Gastroesophageal sphincter (tissue), 4 donors: Measurements from ENCODE around the gene REEP6. TPM values are rescaled to one million over a fixed set of nuclear protein-coding genes. Genes with fewer than 3 reads are reported as not detected.
"Not testable (repeated sequence)": the region's sequence is repeated elsewhere in the genome, so short reads cannot be mapped to it uniquely, and the experiment has no call there.

Source experiments
- ATAC-seq: fragments of 150-250 bp; one replicate; pipeline ENCODE4 v1.9.1; 2016; ENCODE audit warnings: mild to moderate bottlenecking, moderate library complexity
- H3K27ac ChIP-seq, 4 donors: fragments of 200-600 bp; sonication (generic) in 3 of 4; 1 replicate in 3 of 4; 2 replicates in 1 of 4; pipeline ENCODE4 v1.5.1; 2016 to 2019
- H3K27me3 ChIP-seq: fragments of 200-600 bp; sonication (generic); one replicate; pipeline ENCODE4 v1.5.1; 2019
- H3K36me3 ChIP-seq, 2 donors: fragments of 200-600 bp; sonication (generic); one replicate each; pipeline ENCODE4 v1.5.1; 2019; ENCODE audit warnings: control low read depth in 1 of 2
- H3K4me1 ChIP-seq, 3 donors: fragments of 200-600 bp; sonication (generic); 1 replicate in 2 of 3; 2 replicates in 1 of 3; pipeline ENCODE4 v1.5.1; 2016 to 2019; ENCODE audit warnings: control low read depth in 2 of 3
- H3K4me3 ChIP-seq, 2 donors: fragments of 200-600 bp; sonication (generic); one replicate each; pipeline ENCODE4 v1.5.1; 2019; ENCODE audit warnings: mild to moderate bottlenecking in 1 of 2, moderate library complexity in 1 of 2
- H3K9me3 ChIP-seq, 3 donors: fragments of 200-600 bp; sonication (generic); one replicate each; pipeline ENCODE4 v1.5.1; 2017 to 2019; ENCODE audit warnings: control low read depth in 2 of 3
- EP300 ChIP-seq: sonication (generic); formaldehyde crosslinking; IDR thresholded peaks from one replicate; pipeline ENCODE4 v1.6.1; 2017; ENCODE audit warnings: antibody characterized with exemption, mild to moderate bottlenecking
- POLR2A ChIP-seq, 2 donors: fragments of 450-650 bp; IDR thresholded peaks; one replicate each; pipeline ENCODE4 v1.6.1; 2017; ENCODE audit warnings: antibody characterized with exemption in 2 of 2, mild to moderate bottlenecking in 2 of 2, moderate library complexity in 1 of 2
- POLR2AphosphoS5 ChIP-seq: sonication (generic); formaldehyde crosslinking; IDR thresholded peaks from one replicate; pipeline ENCODE4 v1.6.1; 2017; ENCODE audit warnings: antibody characterized with exemption
- WGBS, 2 donors: methylation state at CpG; one replicate each; pipeline ENCODE4 v1.1.5; 2018; ENCODE audit warnings: low coverage in 1 of 2; 5-methylcytosine and 5-hydroxymethylcytosine counted together
- total RNA-seq, 4 donors: library from RNA; depleted of rRNA; stranded (reverse); fragments of >200 nt; gene quantifications; one replicate each; pipeline ENCODE4 v1.1.0, GENCODE V29; 2016
- TF ChIP-seq, protein P1 (sequence below), 4 experiments: fragments of 200-600 bp in 2 of 4; fragments of 450-650 bp in 2 of 4; sonication (generic) in 1 of 4; IDR thresholded peaks; one replicate each; pipeline ENCODE4 v1.5.1; 2017 to 2019; ENCODE audit warnings: antibody characterized with exemption in 4 of 4, mild to moderate bottlenecking in 2 of 4, moderate library complexity in 2 of 4

Gene REEP6
- total RNA-seq, 4 donors from 2014 or later = 0.32 to 0.96 (median 0.40) TPM; not detected in 1

DNA sequence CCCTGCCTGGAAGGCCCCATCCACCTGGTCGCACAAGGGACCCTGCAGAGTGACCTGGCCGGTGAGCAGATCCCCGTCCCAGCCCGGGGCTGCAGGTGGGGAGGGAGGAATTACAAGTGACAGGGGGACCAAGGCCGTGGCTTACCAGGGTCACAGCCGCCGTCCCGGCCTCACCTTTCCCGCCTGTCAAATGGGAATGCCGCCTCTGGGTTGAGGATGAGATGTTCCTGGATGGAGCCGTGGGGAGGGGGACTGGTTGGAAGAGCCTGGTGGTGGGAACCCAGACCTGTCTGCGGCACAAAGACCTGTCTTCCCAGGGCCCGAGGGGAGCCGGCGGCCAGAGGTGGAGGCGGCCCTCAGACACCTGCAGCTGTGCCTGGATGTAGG, 38.4 kb downstream of the REEP6 start:
- Histone ChIP-seq H3K27ac (no peak overlapping the region), H3K4me3 (no peak overlapping the region), H3K4me1 (peaks cover 0 to 1% (median 0%) of the 10 kb centered on the region in 3 donors), H3K36me3 (no peaks in the 10 kb centered on the region), H3K27me3 (peaks cover 98% of the 10 kb centered on the region), H3K9me3 (no peaks in the 10 kb centered on the region)
- WGBS, 2 donors = 100% methylated on average over 1 of the region's 16 CpGs; no CpG with 5 or more reads in 1 of the 2 donors
- TF ChIP-seq EP300 (no peak), POLR2AphosphoS5 (no peak), POLR2A (IDR thresholded peaks at IDR 0.05) (no peak)
- TF ChIP-seq, protein P1, sequence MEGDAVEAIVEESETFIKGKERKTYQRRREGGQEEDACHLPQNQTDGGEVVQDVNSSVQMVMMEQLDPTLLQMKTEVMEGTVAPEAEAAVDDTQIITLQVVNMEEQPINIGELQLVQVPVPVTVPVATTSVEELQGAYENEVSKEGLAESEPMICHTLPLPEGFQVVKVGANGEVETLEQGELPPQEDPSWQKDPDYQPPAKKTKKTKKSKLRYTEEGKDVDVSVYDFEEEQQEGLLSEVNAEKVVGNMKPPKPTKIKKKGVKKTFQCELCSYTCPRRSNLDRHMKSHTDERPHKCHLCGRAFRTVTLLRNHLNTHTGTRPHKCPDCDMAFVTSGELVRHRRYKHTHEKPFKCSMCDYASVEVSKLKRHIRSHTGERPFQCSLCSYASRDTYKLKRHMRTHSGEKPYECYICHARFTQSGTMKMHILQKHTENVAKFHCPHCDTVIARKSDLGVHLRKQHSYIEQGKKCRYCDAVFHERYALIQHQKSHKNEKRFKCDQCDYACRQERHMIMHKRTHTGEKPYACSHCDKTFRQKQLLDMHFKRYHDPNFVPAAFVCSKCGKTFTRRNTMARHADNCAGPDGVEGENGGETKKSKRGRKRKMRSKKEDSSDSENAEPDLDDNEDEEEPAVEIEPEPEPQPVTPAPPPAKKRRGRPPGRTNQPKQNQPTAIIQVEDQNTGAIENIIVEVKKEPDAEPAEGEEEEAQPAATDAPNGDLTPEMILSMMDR (IDR thresholded peaks at IDR 0.05) = no peak
- ATAC-seq = no peak

DNA sequence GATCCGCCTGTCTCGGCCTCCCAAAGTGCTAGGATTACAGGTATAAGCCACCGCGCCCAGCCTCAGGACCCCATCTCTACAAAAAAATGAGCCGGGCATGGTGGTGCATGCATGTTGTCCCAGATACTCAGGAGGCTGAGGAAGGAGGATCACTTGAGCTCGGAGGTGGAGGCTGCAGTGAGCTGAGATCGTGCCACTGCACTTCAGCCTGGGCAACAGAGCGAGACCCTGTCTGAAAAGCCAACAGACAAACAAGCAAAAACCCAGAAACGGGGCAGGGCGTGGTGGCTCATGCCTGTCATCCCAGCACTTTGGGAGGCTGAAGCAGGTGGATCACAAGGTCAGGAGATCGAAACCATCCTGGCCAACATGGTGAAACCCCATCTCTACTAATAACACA, 39.9 kb downstream of the REEP6 start:
- not testable (repeated sequence) for H3K4me3 ChIP-seq, ATAC-seq, H3K9me3 ChIP-seq, H3K4me1 ChIP-seq, H3K27ac ChIP-seq, H3K36me3 ChIP-seq
- 77 to 86% methylated on average over 1 to 6 of the region's 11 CpGs for WGBS, 2 donors
- H3K27me3 ChIP-seq = peaks cover 92% of the 10 kb centered on the region

DNA sequence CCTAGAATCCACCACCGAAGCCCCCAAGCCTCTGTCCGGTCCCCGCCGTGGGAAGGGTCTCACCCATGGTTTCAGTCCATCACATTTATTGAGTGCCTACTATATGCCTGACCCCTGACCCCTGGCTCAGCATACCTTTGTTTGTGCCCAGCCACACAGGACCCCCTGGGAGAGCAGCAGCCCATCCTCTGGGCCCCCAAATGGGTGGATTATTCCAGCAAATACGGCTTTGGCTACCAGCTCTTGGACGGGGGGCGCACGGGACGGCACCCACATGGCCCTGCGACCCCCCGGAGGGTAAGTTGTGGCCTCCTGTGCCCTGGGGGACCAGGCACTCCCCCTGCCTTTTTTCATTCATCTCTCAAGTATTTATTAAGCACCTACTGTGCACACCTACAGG, 40.6 kb downstream of the REEP6 start:
- Histone ChIP-seq H3K27me3 (peaks cover 85% of the 10 kb centered on the region), H3K9me3 (no peaks in the 10 kb centered on the region), H3K4me3 (no peak overlapping the region), H3K4me1 (no peaks in the 10 kb centered on the region), H3K27ac (no peak overlapping the region), H3K36me3 (no peaks in the 10 kb centered on the region)
- no peak for TF ChIP-seq POLR2AphosphoS5
- WGBS, 2 donors = 79 to 82% methylated on average over 4 to 6 of the region's 11 CpGs
- ATAC-seq = no peak

DNA sequence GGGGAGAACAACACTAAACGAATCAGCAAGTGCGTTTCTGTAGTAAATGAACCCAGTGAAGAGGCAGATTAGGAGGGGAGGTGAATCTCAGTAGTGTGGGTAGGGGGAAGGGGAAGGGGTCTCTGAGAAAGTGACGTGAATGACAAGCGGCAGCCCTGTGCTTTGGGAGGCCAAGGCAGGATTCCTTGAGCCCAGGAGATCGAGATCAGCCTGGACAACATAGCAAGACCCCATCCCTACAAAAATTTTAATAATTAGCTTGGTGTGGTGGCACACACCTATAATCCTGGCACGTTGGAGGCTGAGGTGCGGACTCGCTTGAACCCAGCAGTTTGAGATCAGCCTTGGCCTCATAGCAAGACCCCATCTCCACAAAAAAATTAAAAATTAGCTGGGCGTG, 41.0 kb downstream of the REEP6 start:
- no peak overlapping the region for H3K27ac ChIP-seq
- no peaks in the 10 kb centered on the region for H3K9me3 ChIP-seq
- ATAC-seq = no peak
- H3K36me3 ChIP-seq = no peaks in the 10 kb centered on the region
- WGBS, 2 donors = 83 to 84% methylated on average over 5 to 7 of the region's 9 CpGs
- peaks cover 81% of the 10 kb centered on the region for H3K27me3 ChIP-seq
- no peak overlapping the region for H3K4me3 ChIP-seq
- no peaks in the 10 kb centered on the region for H3K4me1 ChIP-seq
- no peak for TF ChIP-seq POLR2AphosphoS5
- no peak for TF ChIP-seq EP300
- TF ChIP-seq, protein P1 (IDR thresholded peaks at IDR 0.05) = no peak
- TF ChIP-seq POLR2A (IDR thresholded peaks at IDR 0.05) = no peak

DNA sequence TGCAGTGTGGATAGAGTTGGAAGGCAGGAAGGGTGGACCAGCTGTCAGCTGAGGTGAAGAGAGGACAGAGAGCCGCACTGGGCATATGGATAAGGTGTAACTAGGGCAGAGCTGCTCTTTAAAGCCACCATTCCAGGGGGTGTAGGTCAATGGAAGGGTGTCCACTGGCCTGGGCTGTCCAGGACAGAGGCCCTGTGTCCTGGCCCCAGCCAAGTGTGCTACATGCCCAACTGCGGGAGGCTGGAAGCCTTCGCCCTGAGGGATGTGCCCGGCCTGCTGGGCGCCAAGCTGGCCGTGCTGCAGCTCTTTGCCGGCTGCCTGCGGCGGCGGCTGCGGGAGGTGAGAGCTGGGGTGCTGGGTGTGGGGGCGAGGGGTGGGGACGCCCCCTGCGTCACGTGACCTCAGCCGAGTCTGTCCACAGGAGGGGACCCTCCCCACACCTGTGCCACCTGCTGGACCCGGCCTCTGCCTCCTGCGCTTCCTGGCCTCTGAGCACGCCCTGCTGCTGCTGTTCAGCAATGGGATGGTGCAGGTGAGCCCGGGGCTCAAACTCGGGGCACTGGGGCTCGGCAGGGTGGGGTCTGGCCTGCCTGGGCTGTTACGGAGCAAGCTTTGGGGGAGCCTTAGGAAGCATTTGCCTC, 42.6 kb downstream of the REEP6 start:
- no CpG with 5 or more reads among the region's 23 CpGs for WGBS, 2 donors
- no peak for TF ChIP-seq EP300
- TF ChIP-seq POLR2A (IDR thresholded peaks at IDR 0.05) = no peak
- TF ChIP-seq, protein P1 (IDR thresholded peaks at IDR 0.05) = no peak
- no peak for TF ChIP-seq POLR2AphosphoS5
- Histone ChIP-seq H3K36me3 (no peaks in the 10 kb centered on the region), H3K4me3 (no peak overlapping the region), H3K27ac (no peak overlapping the region), H3K4me1 (peaks cover 0 to 4% (median 0%) of the 10 kb centered on the region in 3 donors), H3K27me3 (peaks cover 79% of the 10 kb centered on the region), H3K9me3 (no peaks in the 10 kb centered on the region)
- ATAC-seq = no peak

DNA sequence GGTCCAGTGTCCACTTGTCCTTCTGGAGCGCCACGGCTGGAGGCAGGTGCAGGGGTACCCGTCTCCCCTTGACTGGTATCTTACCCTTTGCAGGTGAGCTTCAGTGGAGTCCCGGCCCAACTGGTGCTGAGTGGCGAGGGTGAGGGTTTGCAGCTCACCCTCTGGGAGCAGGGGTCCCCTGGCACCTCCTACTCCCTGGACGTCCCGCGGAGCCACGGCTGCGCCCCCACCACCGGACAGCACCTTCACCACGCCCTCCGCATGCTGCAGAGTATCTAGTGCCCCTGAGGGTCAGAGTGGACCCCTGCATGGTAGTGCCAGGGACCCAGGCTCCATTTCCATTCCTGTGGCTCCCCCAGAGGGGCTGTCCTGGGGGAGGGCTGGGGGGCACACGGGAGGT, 44.0 kb downstream of the REEP6 start:
- TF ChIP-seq, protein P1 (IDR thresholded peaks at IDR 0.05) = no peak
- no peak for TF ChIP-seq POLR2AphosphoS5
- no peak for TF ChIP-seq EP300
- no peak for TF ChIP-seq POLR2A (IDR thresholded peaks at IDR 0.05)
- WGBS, 2 donors = 80% methylated on average over 1 of the region's 14 CpGs; no CpG with 5 or more reads in 1 of the 2 donors

DNA sequence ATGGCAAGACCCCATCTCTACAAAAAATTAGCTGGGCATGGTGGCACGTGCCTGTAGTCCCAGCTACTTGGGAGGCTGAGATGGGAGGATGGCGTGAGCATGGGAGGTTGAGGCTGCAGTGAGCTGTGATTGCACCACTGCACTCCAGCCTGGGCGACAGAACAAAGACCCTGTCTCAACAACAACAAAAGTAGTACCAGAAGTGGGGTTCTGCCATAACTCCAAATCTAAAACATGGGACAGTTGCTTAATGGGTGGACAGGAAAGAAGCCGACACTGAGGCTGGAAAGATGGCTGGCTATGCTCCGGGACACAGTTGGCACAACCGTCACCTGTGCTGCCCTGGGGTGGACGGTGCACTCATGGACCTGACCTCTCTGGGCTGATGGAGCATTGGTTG, 44.7 kb downstream of the REEP6 start:
- WGBS, 2 donors = 91 to 92% methylated on average over 4 of the region's 7 CpGs
- not testable (repeated sequence) for H3K9me3 ChIP-seq, H3K27ac ChIP-seq, H3K36me3 ChIP-seq, ATAC-seq, H3K4me3 ChIP-seq
- H3K4me1 ChIP-seq = peaks cover 0 to 21% (median 0%) of the 10 kb centered on the region in 3 donors
- H3K27me3 ChIP-seq = peaks cover 59% of the 10 kb centered on the region

More for the DNA sequence above, 44.0 kb downstream of the REEP6 start:
- no peak overlapping the region for H3K27ac ChIP-seq
- H3K27me3 ChIP-seq = peaks cover 66% of the 10 kb centered on the region
- H3K4me1 ChIP-seq = peaks cover 0 to 13% (median 0%) of the 10 kb centered on the region in 3 donors
- H3K36me3 ChIP-seq = no peaks in the 10 kb centered on the region
- no peak overlapping the region for H3K4me3 ChIP-seq
- no peak for ATAC-seq
- no peaks in the 10 kb centered on the region for H3K9me3 ChIP-seq
